SJSA1 (cell line): ENCODE measurements around the gene SIL1. TPM values are rescaled to one million over a fixed set of nuclear protein-coding genes. Genes with fewer than 3 reads are reported as not detected.
"Not testable (repeated sequence)": the region's sequence is repeated elsewhere in the genome, so short reads cannot be mapped to it uniquely, and the experiment has no call there.

Experiments used
- DNase-seq, 2 experiments: peaks; one replicate each; pipeline ENCODE4 v3.0.0-alpha.2; 2015 to 2020; ENCODE audit warnings: low spot score in 2 of 2, low read depth in 1 of 2
- H3K27ac ChIP-seq: fragments of 250-450 bp; sonication (Bioruptor Pico); 2 replicates; pipeline ENCODE4 v1.5.1; 2020; ENCODE audit warnings: mild to moderate bottlenecking, moderate library complexity
- H3K27me3 ChIP-seq: fragments of 250-450 bp; sonication (Bioruptor Pico); replicated peaks from 2 replicates; pipeline ENCODE4 v1.5.1; 2020; ENCODE audit warnings: mild to moderate bottlenecking, moderate library complexity
- H3K36me3 ChIP-seq: fragments of 250-450 bp; sonication (Bioruptor Pico); 2 replicates; pipeline ENCODE4 v1.5.1; 2020; ENCODE audit warnings: mild to moderate bottlenecking
- H3K4me1 ChIP-seq: fragments of 250-450 bp; sonication (Bioruptor Pico); replicated peaks from 2 replicates; pipeline ENCODE4 v1.6.1; 2021; ENCODE audit warnings: mild to moderate bottlenecking
- H3K4me3 ChIP-seq: fragments of 250-450 bp; sonication (Bioruptor Pico); 2 replicates; pipeline ENCODE4 v1.5.1; 2020; ENCODE audit warnings: mild to moderate bottlenecking
- H3K9me3 ChIP-seq: fragments of 250-450 bp; sonication (Bioruptor Pico); replicated peaks from 2 replicates; pipeline ENCODE4 v1.5.1; 2020; ENCODE audit warnings: mild to moderate bottlenecking
- total RNA-seq: library from RNA; depleted of rRNA; stranded (reverse); fragments of >200 nt; shearing (Covaris generic); gene quantifications from 2 replicates; pipeline ENCODE4 v1.2.3, GENCODE V29; 2014

SIL1 gene
- total RNA-seq, 1 experiment from 2014 or later = 58.2 TPM

DNA sequence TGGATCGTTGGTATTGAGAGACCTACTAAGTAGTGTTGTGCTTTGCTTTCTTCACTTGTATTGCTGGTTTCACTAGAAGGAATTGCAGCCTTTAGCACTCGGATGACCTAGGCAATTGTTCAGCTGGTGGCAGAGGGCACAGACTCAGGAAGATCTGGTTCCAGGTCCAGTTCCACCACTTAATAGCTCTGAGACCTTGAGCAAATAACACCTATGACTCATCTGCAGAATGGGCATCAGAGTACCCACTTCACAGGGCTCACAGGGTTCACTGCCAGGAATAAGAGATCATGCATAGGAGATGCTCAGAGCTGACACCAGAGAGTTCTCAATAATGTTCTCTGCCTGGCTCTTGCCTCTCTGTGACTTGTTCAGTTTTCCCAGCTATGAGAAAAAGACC is 133.6 kb downstream of the SIL1 start:
- DNase-seq = peak in 1 of 2 experiments; percentile 18
- Histone ChIP-seq H3K27ac (no peak overlapping the region), H3K9me3 (no peaks in the 10 kb centered on the region), H3K4me3 (no peak overlapping the region), H3K27me3 (no peaks in the 10 kb centered on the region), H3K4me1 (peaks cover 15% of the 10 kb centered on the region), H3K36me3 (no peaks in the 10 kb centered on the region)

DNA sequence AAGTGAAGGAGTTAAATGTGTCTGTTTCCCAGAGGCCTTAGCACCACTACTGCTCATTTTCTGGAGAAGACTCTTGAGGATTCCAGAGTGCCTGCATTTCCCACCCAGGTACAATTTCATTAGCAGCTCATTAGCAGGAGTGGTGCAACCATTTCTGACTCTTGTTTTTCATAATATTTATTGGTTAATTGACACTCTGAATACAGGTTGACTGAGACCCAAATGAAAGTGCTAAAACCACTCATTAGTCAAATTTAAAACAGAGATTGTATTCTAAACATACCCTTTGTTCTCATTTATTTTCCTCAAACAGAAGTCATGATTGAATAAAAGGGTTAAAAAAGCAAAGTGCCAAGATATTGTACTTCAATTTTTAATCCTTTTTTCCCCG is 134.5 kb downstream of the SIL1 start:
- DNase-seq = no peak
- Histone ChIP-seq H3K9me3 (no peaks in the 10 kb centered on the region), H3K27me3 (no peaks in the 10 kb centered on the region), H3K27ac (no peak overlapping the region), H3K4me3 (no peak overlapping the region), H3K36me3 (no peaks in the 10 kb centered on the region), H3K4me1 (peaks cover 15% of the 10 kb centered on the region)

DNA sequence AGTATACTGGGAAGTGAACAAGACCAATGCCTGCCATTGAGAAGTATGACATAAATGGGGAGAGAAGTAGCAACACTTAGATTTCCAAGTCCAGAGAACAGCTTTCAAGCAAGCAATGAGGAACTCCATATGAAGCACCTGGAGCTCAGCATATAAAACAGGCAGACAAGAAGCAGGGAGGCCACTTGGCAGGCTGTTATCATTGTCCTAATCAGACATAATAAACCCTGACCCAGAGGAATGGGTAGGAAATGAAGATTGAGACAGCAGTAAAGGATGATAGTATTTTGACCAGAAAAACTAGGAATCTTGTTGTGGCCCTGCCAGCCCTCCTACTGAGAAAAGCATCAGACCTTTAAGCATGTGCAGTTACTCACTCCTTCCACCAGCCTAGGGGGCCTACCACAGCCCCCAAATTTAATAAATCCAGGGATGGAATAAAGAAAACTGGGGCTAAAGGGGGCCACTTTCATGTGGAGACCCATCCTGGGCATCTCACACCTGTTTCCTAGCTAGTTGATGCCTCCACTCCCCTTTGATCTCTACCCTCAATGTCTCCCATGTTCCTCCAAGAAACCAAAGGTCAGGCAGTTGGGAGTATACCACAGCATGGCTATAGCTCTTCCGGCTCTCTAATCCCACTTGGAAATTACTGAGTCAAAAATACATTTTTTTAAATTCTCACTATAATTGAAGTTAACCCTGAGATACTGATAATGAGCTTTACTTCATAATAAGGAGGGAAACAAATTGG is 135.1 kb downstream of the SIL1 start:
- Histone ChIP-seq H3K27me3 (no peaks in the 10 kb centered on the region), H3K9me3 (no peaks in the 10 kb centered on the region)
- peak in 1 of 2 experiments; percentile 11 for DNase-seq

DNA sequence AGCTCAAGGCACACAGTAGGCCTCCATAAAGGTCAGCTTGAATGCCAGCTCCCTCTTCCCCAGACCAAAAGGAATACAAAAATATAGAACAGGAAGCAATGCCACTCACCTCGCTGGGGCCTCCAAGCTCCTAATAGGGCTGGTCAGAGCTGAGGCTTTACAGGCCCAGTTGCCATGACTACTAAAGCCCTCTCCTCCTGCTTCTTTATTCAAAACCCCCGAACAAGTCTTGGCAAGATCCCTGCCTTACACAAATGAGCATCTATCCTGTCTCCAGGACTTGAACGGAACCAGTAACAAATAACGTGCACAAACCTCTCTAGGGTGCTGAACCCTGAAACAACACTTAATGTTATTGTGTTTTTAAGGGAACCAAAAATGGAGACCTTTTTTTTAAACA is 136.3 kb downstream of the SIL1 start:
- H3K4me3 ChIP-seq = no peak overlapping the region
- no peaks in the 10 kb centered on the region for H3K36me3 ChIP-seq
- peak overlapping the region; percentile 33 for H3K27ac ChIP-seq
- H3K4me1 ChIP-seq = peaks cover 15% of the 10 kb centered on the region
- no peaks in the 10 kb centered on the region for H3K27me3 ChIP-seq
- H3K9me3 ChIP-seq = no peaks in the 10 kb centered on the region
- no peak for DNase-seq

More for the DNA sequence above, 135.1 kb downstream of the SIL1 start:
- H3K4me1 ChIP-seq = peaks cover 15% of the 10 kb centered on the region
- H3K4me3 ChIP-seq = no peak overlapping the region
- H3K27ac ChIP-seq = no peak overlapping the region
- no peaks in the 10 kb centered on the region for H3K36me3 ChIP-seq

DNA sequence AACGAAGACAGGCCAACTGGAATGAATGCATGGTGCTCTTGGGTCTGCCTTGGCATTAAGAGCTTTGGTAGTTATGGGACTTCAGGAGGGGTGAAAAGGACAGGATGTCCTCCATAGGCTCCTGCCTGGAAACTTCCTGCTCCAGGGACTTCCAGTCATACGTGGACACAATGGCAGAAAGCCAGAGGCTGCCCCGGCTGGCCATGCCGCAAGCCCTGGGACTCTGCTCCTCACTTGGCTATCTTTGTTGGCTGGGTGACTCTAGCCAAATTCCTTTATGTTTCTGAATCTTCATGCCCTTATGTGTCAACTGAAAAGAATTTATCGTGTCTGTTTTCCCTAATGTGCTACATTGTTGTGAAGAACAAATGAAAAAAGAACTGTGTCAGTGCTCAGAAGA is 136.9 kb downstream of the SIL1 start:
- peak; percentile 68 to 86 for DNase-seq
- Histone ChIP-seq H3K4me3 (no peak overlapping the region), H3K27ac (peak overlapping the region; percentile 33), H3K27me3 (no peaks in the 10 kb centered on the region), H3K9me3 (no peaks in the 10 kb centered on the region), H3K36me3 (no peaks in the 10 kb centered on the region), H3K4me1 (peaks cover 15% of the 10 kb centered on the region)

DNA sequence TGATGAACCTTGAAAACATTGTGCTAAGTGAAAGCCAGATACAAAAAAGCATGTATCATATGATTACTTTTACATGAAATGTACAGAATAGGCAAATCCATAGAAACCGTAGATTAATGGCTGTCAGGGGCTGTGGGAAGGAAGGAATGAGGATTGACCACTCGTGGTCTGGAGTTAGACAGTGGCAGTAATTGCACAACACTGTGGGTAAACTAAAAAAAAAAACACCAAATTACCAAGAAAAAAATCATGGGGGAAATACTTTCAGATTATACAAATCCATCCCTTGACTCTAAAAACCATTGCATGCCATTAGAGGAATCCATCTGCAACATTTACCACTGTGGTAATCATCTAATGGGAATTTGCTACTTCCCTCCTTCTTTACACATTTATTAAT is 140.0 kb downstream of the SIL1 start:
- Histone ChIP-seq H3K36me3 (no peaks in the 10 kb centered on the region), H3K4me3 (no peak overlapping the region), H3K4me1 (peaks cover 15% of the 10 kb centered on the region), H3K27me3 (no peaks in the 10 kb centered on the region), H3K27ac (no peak overlapping the region), H3K9me3 (no peaks in the 10 kb centered on the region)
- DNase-seq = no peak

DNA sequence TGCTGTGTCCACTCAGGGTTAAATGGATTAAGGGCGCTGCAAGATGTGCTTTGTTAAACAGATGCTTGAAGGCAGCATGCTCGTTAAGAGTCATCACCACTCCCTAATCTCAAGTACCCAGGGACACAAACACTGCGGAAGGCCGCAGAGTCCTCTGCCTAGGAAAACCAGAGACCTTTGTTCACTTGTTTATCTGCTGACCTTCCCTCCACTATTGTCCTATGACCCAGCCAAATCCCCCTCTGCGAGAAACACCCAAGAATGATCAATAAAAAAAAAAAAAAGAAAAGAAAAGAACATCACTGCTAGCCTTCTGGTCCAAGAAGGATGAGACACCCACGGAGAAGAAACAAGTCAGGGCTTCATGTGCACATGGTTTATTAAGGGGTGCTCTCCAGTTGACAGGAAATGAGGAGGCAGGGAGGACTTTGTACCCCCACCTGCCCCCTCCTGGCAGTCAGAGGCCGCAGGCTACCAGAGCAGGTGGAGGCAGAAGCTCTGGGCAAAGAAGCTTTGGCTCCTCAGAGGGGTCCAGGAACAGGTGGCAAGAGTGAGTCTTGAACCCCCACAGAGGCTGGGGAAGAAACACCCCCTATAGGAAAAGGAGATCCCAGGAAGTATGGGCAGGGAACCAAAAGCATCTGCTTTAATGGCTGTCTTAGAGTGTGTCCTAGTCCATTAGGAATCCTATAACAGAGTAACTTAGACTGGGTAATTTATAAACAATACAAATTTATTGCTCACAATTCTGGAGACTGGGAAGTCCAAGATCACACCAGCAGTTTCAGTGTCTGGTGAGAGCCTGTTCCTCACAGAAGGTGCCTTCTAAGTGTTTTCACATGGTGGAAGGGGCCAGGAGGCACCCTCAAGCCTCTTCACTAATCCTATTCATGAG is 140.9 kb downstream of the SIL1 start:
- not testable (repeated sequence) for H3K27ac ChIP-seq, H3K36me3 ChIP-seq, H3K9me3 ChIP-seq, H3K4me3 ChIP-seq, H3K27me3 ChIP-seq, DNase-seq
- H3K4me1 ChIP-seq = peaks cover 15% of the 10 kb centered on the region

DNA sequence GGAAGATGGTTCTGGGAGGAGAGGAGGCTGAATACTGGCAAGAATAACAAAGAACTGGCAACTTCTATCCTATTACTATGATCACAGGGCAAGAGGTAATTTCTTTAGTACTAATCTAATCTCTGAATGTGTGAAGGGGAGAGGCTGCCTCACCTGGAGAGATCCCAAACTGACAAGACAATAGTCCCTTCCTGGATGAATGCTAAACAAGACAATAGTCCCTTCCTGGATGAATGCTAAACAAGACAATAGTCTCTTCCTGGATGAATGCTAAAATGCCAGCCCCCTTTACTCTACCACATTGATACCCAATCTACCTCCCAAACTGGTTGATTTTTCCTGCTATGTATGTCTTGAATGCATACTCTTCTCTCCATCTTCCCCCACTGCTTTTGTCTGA is 145.2 kb downstream of the SIL1 start:
- no peaks in the 10 kb centered on the region for H3K9me3 ChIP-seq
- H3K4me3 ChIP-seq = no peak overlapping the region
- no peaks in the 10 kb centered on the region for H3K27me3 ChIP-seq
- H3K4me1 ChIP-seq = no peaks in the 10 kb centered on the region
- no peaks in the 10 kb centered on the region for H3K36me3 ChIP-seq
- H3K27ac ChIP-seq = no peak overlapping the region
- no peak for DNase-seq

DNA sequence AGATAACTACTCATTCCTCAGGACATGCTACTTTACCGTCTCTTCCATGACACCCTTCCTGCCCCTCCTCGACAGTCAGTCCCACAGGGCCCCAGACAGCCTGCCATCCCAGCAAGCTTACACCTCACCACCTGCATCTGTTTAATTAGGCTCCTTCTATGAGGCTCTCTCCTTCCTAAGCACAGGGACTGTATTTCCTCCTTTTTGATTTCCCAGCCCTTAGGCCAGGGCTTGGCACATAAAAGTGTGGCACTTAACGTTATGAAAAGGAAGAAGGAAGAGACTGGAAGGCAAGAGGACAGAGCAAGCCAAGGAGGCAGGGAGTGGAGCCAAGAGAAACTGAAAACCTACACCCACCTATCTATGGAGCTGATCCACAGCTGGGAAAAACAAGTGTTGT is 146.8 kb downstream of the SIL1 start:
- H3K27me3 ChIP-seq = no peaks in the 10 kb centered on the region
- H3K4me1 ChIP-seq = no peaks in the 10 kb centered on the region
- H3K27ac ChIP-seq = no peak overlapping the region
- no peak overlapping the region for H3K4me3 ChIP-seq
- no peak for DNase-seq
- H3K9me3 ChIP-seq = no peaks in the 10 kb centered on the region
- no peaks in the 10 kb centered on the region for H3K36me3 ChIP-seq

DNA sequence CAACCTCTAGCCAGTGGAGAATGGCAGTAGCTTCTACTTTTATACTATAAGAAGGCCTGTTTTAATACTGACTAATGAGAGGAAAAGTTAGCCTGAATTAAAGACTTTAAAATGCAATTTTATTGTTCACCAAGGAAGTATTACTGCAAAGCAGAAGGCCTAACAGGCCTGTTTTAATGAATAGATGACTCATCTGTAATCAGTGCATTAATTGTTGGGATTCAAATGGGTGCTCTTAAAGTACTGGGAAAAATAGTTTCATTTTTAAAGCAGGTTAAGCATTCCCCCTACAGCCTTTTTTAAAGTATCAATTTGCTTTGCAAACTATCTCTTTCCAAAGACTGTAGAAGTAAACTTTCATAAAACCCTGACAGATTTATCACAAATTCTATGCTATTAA is 147.7 kb downstream of the SIL1 start:
- Histone ChIP-seq H3K4me3 (no peak overlapping the region), H3K27me3 (no peaks in the 10 kb centered on the region), H3K36me3 (no peaks in the 10 kb centered on the region), H3K4me1 (no peaks in the 10 kb centered on the region), H3K9me3 (no peaks in the 10 kb centered on the region), H3K27ac (no peak overlapping the region)
- DNase-seq = no peak

DNA sequence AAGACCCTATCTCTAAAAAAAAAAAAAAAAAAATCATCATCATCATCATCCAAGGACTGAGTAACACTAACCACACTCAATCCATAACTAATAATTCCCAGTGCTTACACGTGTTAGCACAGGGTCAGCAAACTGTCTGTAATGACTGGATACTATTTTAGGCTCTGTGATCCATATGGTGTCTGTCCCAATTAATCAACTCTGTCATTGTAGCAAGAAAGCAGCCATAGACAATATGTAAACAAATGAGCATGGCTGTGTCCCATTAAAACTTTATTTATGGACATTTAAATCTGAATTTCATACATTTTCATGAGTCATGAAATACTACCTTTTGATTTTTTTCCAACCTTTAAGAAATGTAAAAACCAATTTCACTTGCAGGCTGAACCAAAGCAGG is 148.4 kb downstream of the SIL1 start:
- Histone ChIP-seq H3K4me1 (no peaks in the 10 kb centered on the region), H3K27me3 (no peaks in the 10 kb centered on the region), H3K27ac (no peak overlapping the region), H3K4me3 (no peak overlapping the region), H3K9me3 (no peaks in the 10 kb centered on the region), H3K36me3 (no peaks in the 10 kb centered on the region)
- no peak for DNase-seq

DNA sequence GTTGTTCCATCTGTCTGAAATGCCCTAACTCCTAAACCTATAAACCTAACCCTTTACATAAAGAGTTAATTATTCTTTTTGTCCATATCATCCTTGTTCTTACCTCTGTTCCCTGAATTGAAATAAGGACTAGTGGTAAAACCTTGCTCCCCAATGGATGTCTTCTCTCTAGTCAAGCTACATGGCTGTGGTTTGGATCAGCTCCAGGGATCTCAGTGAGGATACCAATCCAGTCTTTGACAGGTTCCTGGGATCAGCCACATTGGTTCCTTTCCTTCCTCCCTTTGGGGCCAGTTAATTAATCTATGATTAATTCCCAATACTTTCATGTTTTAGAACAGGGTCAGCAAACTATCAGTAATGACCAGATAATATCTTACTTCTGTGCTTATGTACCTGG is 151.6 kb downstream of the SIL1 start:
- Histone ChIP-seq H3K27ac (no peak overlapping the region), H3K36me3 (no peaks in the 10 kb centered on the region), H3K4me3 (no peak overlapping the region), H3K27me3 (no peaks in the 10 kb centered on the region), H3K9me3 (no peaks in the 10 kb centered on the region), H3K4me1 (no peaks in the 10 kb centered on the region)
- no peak for DNase-seq

DNA sequence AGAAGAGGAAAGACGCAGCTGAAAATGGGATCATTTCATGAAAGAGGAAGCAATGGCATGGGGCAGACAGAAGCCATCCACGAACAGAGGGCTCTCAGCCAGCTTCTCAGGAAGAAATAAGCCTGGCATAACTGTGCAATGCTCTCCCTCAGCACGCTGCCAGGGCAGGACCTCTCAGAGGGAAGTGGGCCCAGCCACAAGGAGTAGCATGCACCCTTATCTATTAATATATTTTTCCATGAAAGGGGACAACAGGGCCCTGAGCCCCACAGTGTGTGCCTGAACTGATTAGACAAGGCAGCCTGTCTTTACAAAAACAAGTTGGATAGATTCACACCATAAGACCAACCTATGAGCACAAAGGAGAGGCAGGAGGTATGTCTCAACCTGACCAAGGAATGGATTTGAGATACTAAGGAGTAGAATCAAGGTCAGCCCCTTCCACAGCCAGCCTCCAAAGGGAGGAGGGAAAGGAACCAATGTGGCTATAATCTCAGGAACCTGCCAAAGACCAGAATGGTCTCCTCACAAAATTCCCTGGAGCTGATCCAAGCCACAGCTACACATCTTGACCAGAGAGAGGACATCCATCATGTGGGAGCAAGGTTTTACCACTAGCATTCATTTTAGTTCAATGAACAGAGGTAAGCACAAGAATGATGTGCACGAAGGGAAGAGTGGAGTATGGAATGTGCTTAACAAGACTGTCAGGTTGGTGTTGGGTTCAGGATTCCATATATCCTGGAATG is 154.8 kb downstream of the SIL1 start:
- Histone ChIP-seq H3K9me3 (no peaks in the 10 kb centered on the region), H3K4me1 (no peaks in the 10 kb centered on the region), H3K4me3 (no peak overlapping the region), H3K27me3 (no peaks in the 10 kb centered on the region), H3K27ac (no peak overlapping the region), H3K36me3 (no peaks in the 10 kb centered on the region)
- DNase-seq = no peak

DNA sequence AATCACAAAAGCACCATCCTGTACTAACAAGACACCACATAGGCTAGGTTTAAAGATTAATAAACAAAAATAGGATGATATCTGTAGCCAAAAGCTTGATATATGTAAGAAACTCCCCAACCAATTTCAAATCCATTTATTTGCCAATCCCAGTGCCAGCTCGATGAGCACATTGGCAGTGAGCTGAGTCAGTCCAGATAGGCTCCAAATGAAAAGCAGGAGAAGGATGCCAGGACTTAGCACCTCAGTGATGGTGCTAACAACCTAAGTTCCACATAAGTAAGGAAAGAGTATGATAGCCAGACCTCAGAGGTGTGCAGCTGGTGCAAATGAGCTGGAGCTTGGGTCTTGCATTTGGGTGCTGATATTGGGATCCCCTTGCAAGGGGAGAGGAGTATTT is 158.1 kb downstream of the SIL1 start:
- H3K27ac ChIP-seq = no peak overlapping the region
- H3K9me3 ChIP-seq = no peaks in the 10 kb centered on the region
- no peak for DNase-seq
- H3K4me1 ChIP-seq = no peaks in the 10 kb centered on the region
- no peaks in the 10 kb centered on the region for H3K36me3 ChIP-seq
- no peak overlapping the region for H3K4me3 ChIP-seq
- no peaks in the 10 kb centered on the region for H3K27me3 ChIP-seq
